AG04449 (cell line): Measurements from ENCODE around the gene PDE11A.
"Not testable (repeated sequence)": the region's sequence is repeated elsewhere in the genome, so short reads cannot be mapped to it uniquely, and the experiment has no call there.

Experiments used
- CTCF ChIA-PET: fragments of 350-600 bp; formaldehyde crosslinking; extraction: SDS; loops from one replicate; lab custom pipeline; 2021; ENCODE audit warnings: antibody characterized with exemption; lab: Yijun Ruan, JAX
- POLR2A ChIA-PET: fragments of 400-600, 350-600 bp; formaldehyde crosslinking; extraction: SDS; loops from one replicate; lab custom pipeline; 2020; ENCODE audit warnings: antibody characterized with exemption, inconsistent platforms; lab: Yijun Ruan, JAX
- DNase-seq: peaks from one replicate; pipeline ENCODE4 v3.0.0-alpha.2; 2010; ENCODE audit warnings: low read depth, low spot score
- H3K4me3 ChIP-seq: 2 replicates; pipeline ENCODE4 v1.5.1; 2011; ENCODE audit warnings: low read depth, mild to moderate bottlenecking, control low read depth, low read length
- CTCF ChIP-seq: IDR thresholded peaks from one replicate; pipeline ENCODE4 v1.5.1; 2011; ENCODE audit warnings: mild to moderate bottlenecking, moderate library complexity, low read length, control low read depth, inconsistent platforms; ENCODE audit not compliant: insufficient read depth; ENCODE audit errors: missing control alignments

PDE11A gene

GRCh38 chr2:178082408-178083045, 9.9 kb upstream of the PDE11A start:
- CTCF ChIA-PET = no interaction called here
- DNase-seq = no peak
- no peak for TF ChIP-seq CTCF
- no peak overlapping the region for H3K4me3 ChIP-seq
- POLR2A ChIA-PET = no interaction called here

GRCh38 chr2:178079279-178079678, 6.7 kb upstream of the PDE11A start:
- CTCF ChIA-PET, POLR2A ChIA-PET, H3K4me3 ChIP-seq, DNase-seq: not testable (repeated sequence)

GRCh38 chr2:178076130-178076529, 3.6 kb upstream of the PDE11A start:
- ChIA-PET POLR2A (no interaction called here), CTCF (interaction anchor here (8.5 kb wide), 1 partner anchor 36 kb away, joined by 46 read pairs; the partner anchor contains the start of gene RBM45)
- H3K4me3 ChIP-seq = no peak overlapping the region
- no peak for DNase-seq
- no peak for TF ChIP-seq CTCF

- TF ChIP-seq CTCF = no peak
- DNase-seq = no peak
- ChIA-PET CTCF (interaction anchor here (0.7 to 8.5 kb wide), 3 partner anchors 37 to 91 kb away, joined by 3 to 46 read pairs (median 6); partner anchors contain the start of gene RBM45), POLR2A (no interaction called here)
- H3K4me3 ChIP-seq = no peak overlapping the region
Measured at GRCh38 chr2:178075006-178075326, 2.4 kb upstream of the PDE11A start.

DNA sequence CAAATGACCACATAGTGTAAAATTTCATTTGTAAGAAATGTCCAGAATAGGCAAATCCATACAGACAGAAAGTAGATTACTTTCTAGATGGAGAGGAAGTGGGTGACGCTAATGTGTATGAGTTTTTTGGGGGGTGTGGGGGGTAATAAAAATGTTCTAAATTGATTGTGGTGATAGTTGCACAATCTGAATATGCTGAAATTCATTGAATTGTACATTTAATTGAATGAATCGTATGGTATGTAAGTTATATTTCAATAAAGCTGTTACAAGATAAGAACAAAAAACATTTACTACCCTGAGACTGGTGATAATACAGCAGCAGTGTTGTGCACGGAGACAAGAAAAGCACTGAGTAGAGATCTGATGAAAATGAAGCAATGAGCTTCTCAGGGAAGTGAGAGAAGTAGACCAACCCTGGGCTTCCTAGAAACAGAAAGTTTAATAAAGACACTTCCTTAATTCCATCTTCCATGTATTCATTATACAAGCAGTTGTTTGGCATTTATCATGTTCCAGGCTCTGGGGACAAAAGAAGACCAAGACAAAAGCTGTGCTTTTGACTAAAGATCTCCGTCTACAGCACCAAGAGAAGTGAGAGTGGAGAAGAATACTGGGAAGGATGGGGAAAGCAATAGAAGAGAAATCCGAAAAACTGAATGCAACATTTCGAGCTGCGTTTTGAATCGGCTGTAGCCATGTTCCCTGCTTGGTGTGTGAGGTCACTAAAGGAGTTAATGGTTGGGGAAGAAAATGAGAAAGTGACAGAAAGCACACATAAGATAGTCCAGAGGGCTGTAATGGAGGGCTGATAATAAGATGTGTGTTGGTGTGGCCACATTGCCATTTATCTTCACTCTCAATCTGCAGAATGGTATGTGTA, 1.8 kb upstream of the PDE11A start:
- H3K4me3 ChIP-seq = no peak overlapping the region
- DNase-seq = no peak
- ChIA-PET POLR2A (no interaction called here), CTCF (interaction anchor here (0.7 to 8.5 kb wide), 4 partner anchors 17 to 91 kb away, joined by 3 to 46 read pairs (median 5); partner anchors contain the start of gene RBM45)
- no peak for TF ChIP-seq CTCF

DNA sequence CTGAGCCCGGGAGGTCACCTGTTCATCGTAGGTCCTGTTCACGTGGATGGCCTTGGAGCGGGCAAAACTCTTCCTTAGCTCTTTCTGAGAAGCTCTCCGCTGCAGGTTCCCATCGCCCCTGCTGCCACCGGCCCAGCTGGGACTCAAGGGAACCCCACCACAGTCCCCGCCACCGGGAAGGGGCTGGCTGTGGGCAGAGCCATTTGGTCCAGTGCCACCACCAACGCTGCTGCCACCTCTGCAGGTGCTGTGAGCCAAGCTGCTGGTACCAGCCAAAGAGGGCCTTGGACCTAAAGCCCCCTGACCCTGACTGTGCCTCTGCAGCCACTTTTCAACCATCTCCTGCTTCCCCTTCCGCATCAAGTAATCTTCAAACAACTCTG, 586 bp downstream of the PDE11A start:
- DNase-seq = no peak
- ChIA-PET CTCF (interaction anchor here (0.6 to 8.5 kb wide), 7 partner anchors 8 to 343 kb away, joined by 3 to 46 read pairs (median 3); partner anchors contain the start of gene RBM45), POLR2A (no interaction called here)
- H3K4me3 ChIP-seq = no peak overlapping the region; the same call in 1 of the 2 replicates
- no peak for TF ChIP-seq CTCF
